C1 segment of cervical spinal cord (tissue), 14 donors: ENCODE results near the gene SPDYE18.
"Not testable (repeated sequence)": the region's sequence is repeated elsewhere in the genome, so short reads cannot be mapped to it uniquely, and the experiment has no call there.

ENCODE experiments used
- DNase-seq, 14 donors: peaks; one replicate each; lab custom pipeline; 2025; lab: John Stamatoyannopoulos, UW

The SPDYE18 gene

GRCh38 chr7:77062557-77062956 lies at the start of gene SPDYE18:
Gene SPDYE18 (minus strand): TSS chr7:77062558. CDS start chr7:77060512, 2,046 bp downstream.
- DNase-seq = not testable (repeated sequence)

- DNase-seq = not testable (repeated sequence)
These were observed 46.0 kb upstream of the SPDYE18 start for GRCh38 chr7:77108362-77108761.

GRCh38 chr7:77107659-77108058 lies 45.3 kb upstream of the SPDYE18 start:
- DNase-seq = not testable (repeated sequence)

- not testable (repeated sequence) for DNase-seq
These were observed 43.5 kb upstream of the SPDYE18 start for GRCh38 chr7:77105904-77106303.

- DNase-seq = not testable (repeated sequence)
These were observed 40.3 kb upstream of the SPDYE18 start for GRCh38 chr7:77102671-77103070.

GRCh38 chr7:77101187-77101586 lies 38.8 kb upstream of the SPDYE18 start:
- DNase-seq = not testable (repeated sequence)

GRCh38 chr7:77100501-77100900 lies 38.1 kb upstream of the SPDYE18 start:
- not testable (repeated sequence) for DNase-seq

- not testable (repeated sequence) for DNase-seq
These were observed 29.9 kb upstream of the SPDYE18 start for GRCh38 chr7:77092301-77092700.

- not testable (repeated sequence) for DNase-seq
These were observed 19.8 kb upstream of the SPDYE18 start for GRCh38 chr7:77082192-77082591.

GRCh38 chr7:77080236-77080635 lies 17.9 kb upstream of the SPDYE18 start:
- DNase-seq = not testable (repeated sequence)

GRCh38 chr7:77079624-77080023 lies 17.3 kb upstream of the SPDYE18 start:
- DNase-seq = not testable (repeated sequence)

GRCh38 chr7:77079112-77079511 lies 16.8 kb upstream of the SPDYE18 start:
- not testable (repeated sequence) for DNase-seq

GRCh38 chr7:77077060-77077459 lies 14.7 kb upstream of the SPDYE18 start:
- not testable (repeated sequence) for DNase-seq

- DNase-seq = not testable (repeated sequence)
These were observed 12.5 kb upstream of the SPDYE18 start for GRCh38 chr7:77074786-77075396.

GRCh38 chr7:77071108-77071507 lies 8.8 kb upstream of the SPDYE18 start:
- DNase-seq = not testable (repeated sequence)

- DNase-seq = not testable (repeated sequence)
These were observed 3.5 kb upstream of the SPDYE18 start for GRCh38 chr7:77065869-77066268.

GRCh38 chr7:77063732-77064131 lies 1.4 kb upstream of the SPDYE18 start:
- not testable (repeated sequence) for DNase-seq

GRCh38 chr7:77032261-77032660 lies 30.1 kb downstream of the SPDYE18 start, which contains the start of gene SPDYE17:
Gene SPDYE17 (minus strand): TSS chr7:77032361. CDS start chr7:77030570, 1,791 bp downstream.
- DNase-seq = not testable (repeated sequence)

- DNase-seq = not testable (repeated sequence)
These were observed 36.0 kb downstream of the SPDYE18 start for GRCh38 chr7:77026349-77026748.

GRCh38 chr7:77010074-77010680 lies 52.2 kb downstream of the SPDYE18 start:
- DNase-seq = peak in 1 of 14 donors; percentile 7

- not testable (repeated sequence) for DNase-seq
These were observed 54.4 kb downstream of the SPDYE18 start for GRCh38 chr7:77008000-77008399.

- not testable (repeated sequence) for DNase-seq
These were observed 55.9 kb downstream of the SPDYE18 start for GRCh38 chr7:77006127-77007110.
